H9 (cell line): ENCODE measurements around the gene INSIG1. TPM values are rescaled to one million over a fixed set of nuclear protein-coding genes. Genes with fewer than 3 reads are reported as not detected.

Source experiments
- DNase-seq: peaks from one replicate; pipeline ENCODE4 v3.0.0-alpha.2; 2017
- H2AFZ ChIP-seq: one replicate; pipeline ENCODE4 v1.6.1; 2013; ENCODE audit warnings: mild to moderate bottlenecking, low read length, control low read depth, moderate library complexity
- H2AK5ac ChIP-seq: 2 replicates; pipeline ENCODE4 v1.6.1; 2013; ENCODE audit warnings: low read length, control low read depth, mixed read lengths; ENCODE audit not compliant: insufficient read length
- H2BK120ac ChIP-seq: one replicate; pipeline ENCODE4 v1.6.1; 2013; ENCODE audit warnings: low read depth, mild to moderate bottlenecking, low read length, control low read depth, inconsistent platforms; ENCODE audit not compliant: poor library complexity, severe bottlenecking
- H2BK12ac ChIP-seq: 2 replicates; pipeline ENCODE4 v1.6.1; 2013; ENCODE audit warnings: low read length, control low read depth, mixed read lengths, low read depth; ENCODE audit not compliant: insufficient read length
- H2BK15ac ChIP-seq: 2 replicates; pipeline ENCODE4 v1.6.1; 2013; ENCODE audit warnings: low read depth, low read length, control low read depth
- H2BK20ac ChIP-seq: one replicate; pipeline ENCODE4 v1.6.1; 2013; ENCODE audit warnings: low read depth, mild to moderate bottlenecking, low read length, control low read depth, inconsistent platforms; ENCODE audit not compliant: poor library complexity, severe bottlenecking
- H2BK5ac ChIP-seq: 2 replicates; pipeline ENCODE4 v1.6.1; 2013; ENCODE audit warnings: low read length, control low read depth, mixed read lengths; ENCODE audit not compliant: insufficient read length
- H3K14ac ChIP-seq: 2 replicates; pipeline ENCODE4 v1.6.1; 2013; ENCODE audit warnings: low read length, control low read depth; ENCODE audit not compliant: insufficient read depth
- H3K18ac ChIP-seq: 2 replicates; pipeline ENCODE4 v1.6.1; 2013; ENCODE audit warnings: low read depth, mild to moderate bottlenecking, mixed read lengths, low read length, control low read depth; ENCODE audit not compliant: insufficient read length
- H3K23ac ChIP-seq: 2 replicates; pipeline ENCODE4 v1.6.1; 2013; ENCODE audit warnings: low read length, control low read depth, mixed read lengths, low read depth; ENCODE audit not compliant: insufficient read length
- H3K23me2 ChIP-seq: 2 replicates; pipeline ENCODE4 v1.6.1; 2013; ENCODE audit warnings: low read depth, mild to moderate bottlenecking, mixed read lengths, low read length, control low read depth; ENCODE audit not compliant: insufficient read length, poor library complexity, severe bottlenecking
- H3K27ac ChIP-seq: 2 replicates; pipeline ENCODE4 v1.5.1; 2013; ENCODE audit warnings: low read length, control low read depth, mixed read lengths, low read depth; ENCODE audit not compliant: insufficient read length
- H3K27me3 ChIP-seq: 2 replicates; pipeline ENCODE4 v1.6.1; 2013; ENCODE audit warnings: low read length, control low read depth, inconsistent platforms; ENCODE audit not compliant: insufficient read depth
- H3K4ac ChIP-seq: 2 replicates; pipeline ENCODE4 v1.6.1; 2013; ENCODE audit warnings: low read depth, mild to moderate bottlenecking, control low read depth, inconsistent platforms, low read length, moderate library complexity
- H3K4me1 ChIP-seq: 2 replicates; pipeline ENCODE4 v1.6.1; 2013; ENCODE audit warnings: low read length, control low read depth, inconsistent platforms; ENCODE audit not compliant: insufficient read depth
- H3K4me2 ChIP-seq: 2 replicates; pipeline ENCODE4 v1.6.1; 2013; ENCODE audit warnings: low read length, control low read depth, mixed read lengths; ENCODE audit not compliant: insufficient read length, insufficient read depth
- H3K56ac ChIP-seq: 2 replicates; pipeline ENCODE4 v1.6.1; 2013; ENCODE audit warnings: low read depth, mild to moderate bottlenecking, mixed read lengths, low read length, control low read depth; ENCODE audit not compliant: insufficient read length
- H3K79me1 ChIP-seq: 2 replicates; pipeline ENCODE4 v1.6.1; 2013; ENCODE audit warnings: low read depth, mild to moderate bottlenecking, moderate library complexity, low read length, control low read depth, inconsistent platforms; ENCODE audit not compliant: insufficient read depth, poor library complexity, severe bottlenecking
- H3K79me2 ChIP-seq: 2 replicates; pipeline ENCODE4 v1.6.1; 2013; ENCODE audit warnings: low read length, control low read depth, inconsistent platforms; ENCODE audit not compliant: insufficient read depth
- H3K9ac ChIP-seq: 2 replicates; pipeline ENCODE4 v1.6.1; 2013; ENCODE audit warnings: low read length, control low read depth, mixed read lengths; ENCODE audit not compliant: insufficient read length; ENCODE audit errors: extremely low read depth
- H3K9me3 ChIP-seq: one replicate; pipeline ENCODE4 v1.6.1; 2013; ENCODE audit warnings: low read depth, low read length, inconsistent platforms; ENCODE audit not compliant: control insufficient read depth
- H3T11ph ChIP-seq: one replicate; pipeline ENCODE4 v1.6.1; 2013; ENCODE audit warnings: mild to moderate bottlenecking, low read length, control low read depth, inconsistent platforms
- H4K20me1 ChIP-seq: one replicate; pipeline ENCODE4 v1.6.1; 2013; ENCODE audit not compliant: control insufficient read depth, insufficient read length, insufficient read depth
- H4K5ac ChIP-seq: 2 replicates; pipeline ENCODE4 v1.6.1; 2013; ENCODE audit warnings: low read depth, mild to moderate bottlenecking, mixed read lengths, low read length, control low read depth; ENCODE audit not compliant: insufficient read length
- H4K8ac ChIP-seq: replicated peaks from 2 replicates; pipeline ENCODE4 v1.6.1; 2013; ENCODE audit warnings: low read length, control low read depth, mixed read lengths, low read depth; ENCODE audit not compliant: insufficient read length
- H4K91ac ChIP-seq: 2 replicates; pipeline ENCODE4 v1.6.1; 2013; ENCODE audit warnings: low read depth, mild to moderate bottlenecking, moderate library complexity, mixed read lengths, low read length, control low read depth; ENCODE audit not compliant: insufficient read length
- H3K27ac Mint-ChIP-seq, 3 experiments: 2 replicates in 2 of 3; 3 replicates in 1 of 3; pipeline ENCODE4 v1.8.0; 2020 to 2021; ENCODE audit warnings: mixed read lengths in 3 of 3, mild to moderate bottlenecking in 1 of 3, moderate library complexity in 1 of 3
- H3K27me3 Mint-ChIP-seq: 2 replicates; pipeline ENCODE4 v1.8.0; 2021; ENCODE audit warnings: low read depth, mild to moderate bottlenecking, moderate library complexity, mixed read lengths
- H3K36me3 Mint-ChIP-seq, 3 experiments: 2 replicates in 2 of 3; 3 replicates in 1 of 3; pipeline ENCODE4 v1.8.0; 2020 to 2021; ENCODE audit warnings: low read depth in 3 of 3, mixed read lengths in 3 of 3; ENCODE audit not compliant: insufficient read depth in 1 of 3
- H3K4me1 Mint-ChIP-seq, 2 experiments: 2 replicates each; pipeline ENCODE4 v1.8.0; 2020; ENCODE audit warnings: mixed read lengths in 2 of 2
- H3K4me3 Mint-ChIP-seq, 2 experiments: 2 replicates in 1 of 2; 3 replicates in 1 of 2; pipeline ENCODE4 v1.8.0; 2020 to 2021; ENCODE audit warnings: mild to moderate bottlenecking in 2 of 2, mixed read lengths in 2 of 2, moderate library complexity in 1 of 2
- H3K9me3 Mint-ChIP-seq, 2 experiments: 2 replicates in 1 of 2; 3 replicates in 1 of 2; pipeline ENCODE4 v1.8.0; 2020; ENCODE audit warnings: mild to moderate bottlenecking in 2 of 2, mixed read lengths in 2 of 2, moderate library complexity in 1 of 2
- CTCF ChIP-seq: fragments of 200-600 bp; sonication (generic); conservative IDR thresholded peaks from 3 replicates; pipeline ENCODE4 v1.8.0; 2021; ENCODE audit warnings: antibody characterized with exemption, mild to moderate bottlenecking
- WGBS: extraction: QIAGEN DNeasy Blood & Tissue Kit; methylation state at CpG from one replicate; pipeline ENCODE4 v1.1.7; 2013; ENCODE audit warnings: missing lambda C conversion rate, low lambda C conversion rate, mixed read lengths; ENCODE audit not compliant: insufficient read length; ENCODE audit errors: extremely low coverage; 5-methylcytosine and 5-hydroxymethylcytosine counted together
- total RNA-seq: library from RNA; stranded (reverse); gene quantifications from 2 replicates; pipeline ENCODE4 v1.2.1, GENCODE V29; 2021

The INSIG1 gene
- total RNA-seq, 1 experiment from 2014 or later = 23.3 TPM

- H4K91ac ChIP-seq = no peak overlapping the region
- no peak overlapping the region for H3K27ac Mint-ChIP-seq
- no peak for TF ChIP-seq CTCF
- no peak overlapping the region for H3K27ac ChIP-seq
- peaks cover 14% of the 10 kb centered on the region for H3K27me3 Mint-ChIP-seq
- H3T11ph ChIP-seq = no peak overlapping the region
- no peaks in the 10 kb centered on the region for H3K9me3 ChIP-seq
- H3K23ac ChIP-seq = no peak overlapping the region
- H4K8ac ChIP-seq = no peak overlapping the region
- H3K4me3 Mint-ChIP-seq = no peak overlapping the region
- no peaks in the 10 kb centered on the region for H3K27me3 ChIP-seq
- DNase-seq = no peak
- H3K9ac ChIP-seq = no peak overlapping the region
- H4K5ac ChIP-seq = no peak overlapping the region
- H3K79me1 ChIP-seq = no peaks in the 10 kb centered on the region
- H3K4ac ChIP-seq = no peak overlapping the region
- no peak overlapping the region for H3K4me2 ChIP-seq
- H2AK5ac ChIP-seq = no peak overlapping the region
- no peaks in the 10 kb centered on the region for H3K79me2 ChIP-seq
- no peak overlapping the region for H2BK12ac ChIP-seq
- H2BK20ac ChIP-seq = no peak overlapping the region
- H3K56ac ChIP-seq = no peak overlapping the region
- no peak overlapping the region for H3K18ac ChIP-seq
- H3K9me3 Mint-ChIP-seq = no peaks in the 10 kb centered on the region
- WGBS = no CpG with 5 or more reads among the region's 18 CpGs
- H2BK120ac ChIP-seq = no peak overlapping the region
- H3K23me2 ChIP-seq = no peaks in the 10 kb centered on the region
- H3K4me1 Mint-ChIP-seq = peaks cover 0 to 2% of the 10 kb centered on the region in 2 experiments; a peak in 1 of 4 replicates
- no peaks in the 10 kb centered on the region for H3K36me3 Mint-ChIP-seq
- no peaks in the 10 kb centered on the region for H3K4me1 ChIP-seq
- H3K14ac ChIP-seq = no peak overlapping the region; the same call in 1 of the 2 replicates
- no peak overlapping the region for H2BK15ac ChIP-seq
- no peaks in the 10 kb centered on the region for H4K20me1 ChIP-seq
- H2BK5ac ChIP-seq = no peak overlapping the region
- H2AFZ ChIP-seq = no peak overlapping the region
Measured at GRCh38 chr7:155256081-155256760, 41.5 kb upstream of the INSIG1 start.
